ENCODE measurements around the gene CBLC.

- no peak for TF ChIP-seq CTCF (IDR thresholded peaks at IDR 0.05; ENCODE audit: borderline replicate concordance, extremely low read depth, low read length, poor library complexity, severe bottlenecking)
- TF ChIP-seq EZH2 (IDR thresholded peaks at IDR 0.05; ENCODE audit: borderline replicate concordance, low read depth, low read length, severe bottlenecking) = no peak
Observed at GRCh38 chr19:44817725-44818465, 40.2 kb downstream of the CBLC start.

All from DND-41 (cell line).